Loucy (cell line): Measurements from ENCODE around the gene RPAP2.
A peak's percentile ranks its signal among the peaks of the same experiment; 100 is the strongest.

ENCODE experiments used
- H2AFZ ChIP-seq: fragments of 200-600 bp; sonication (generic); 2 replicates; pipeline ENCODE4 v1.6.0; 2016; ENCODE audit warnings: antibody characterized with exemption, mild to moderate bottlenecking, low read length, moderate library complexity
- H3F3A ChIP-seq: fragments of 200-600 bp; 2 replicates; pipeline ENCODE4 v1.6.0; 2016; ENCODE audit warnings: antibody characterized with exemption, low read depth, mild to moderate bottlenecking
- H3K27me3 ChIP-seq: fragments of 200-600 bp; sonication (generic); 2 replicates; pipeline ENCODE4 v1.6.1; 2014; ENCODE audit warnings: low read length, mild to moderate bottlenecking; ENCODE audit not compliant: insufficient read depth, poor library complexity, severe bottlenecking
- H3K36me3 ChIP-seq: fragments of 200-600 bp; sonication (generic); 2 replicates; pipeline ENCODE4 v1.6.1; 2016; ENCODE audit warnings: low read length; ENCODE audit not compliant: insufficient read depth
- H3K4me1 ChIP-seq: fragments of 200-600 bp; sonication (generic); 2 replicates; pipeline ENCODE4 v1.5.1; 2014; ENCODE audit warnings: low read length, mild to moderate bottlenecking; ENCODE audit not compliant: insufficient read depth, poor library complexity, severe bottlenecking
- H3K4me2 ChIP-seq: fragments of 200-600 bp; sonication (generic); 2 replicates; pipeline ENCODE4 v1.6.0; 2014; ENCODE audit warnings: antibody characterized with exemption, low read length, low read depth, mild to moderate bottlenecking; ENCODE audit not compliant: poor library complexity, severe bottlenecking
- H3K4me3 ChIP-seq: fragments of 200-600 bp; sonication (generic); 2 replicates; pipeline ENCODE4 v1.5.1; 2014; ENCODE audit warnings: low read length, mild to moderate bottlenecking, mixed read lengths; ENCODE audit not compliant: poor library complexity, severe bottlenecking
- H3K79me2 ChIP-seq: fragments of 200-600 bp; sonication (generic); 2 replicates; pipeline ENCODE4 v1.6.1; 2014; ENCODE audit warnings: low read length; ENCODE audit not compliant: insufficient read depth
- H3K9ac ChIP-seq: fragments of 200-600 bp; sonication (generic); 2 replicates; pipeline ENCODE4 v1.6.0; 2014; ENCODE audit warnings: mild to moderate bottlenecking, low read depth, low read length, moderate library complexity; ENCODE audit not compliant: poor library complexity, severe bottlenecking
- H3K9me2 ChIP-seq: fragments of 200-600 bp; sonication (generic); replicated peaks from 2 replicates; pipeline ENCODE4 v1.6.1; 2016; ENCODE audit warnings: low read depth, low read length, mixed read lengths
- H3K9me3 ChIP-seq: fragments of 200-600 bp; sonication (generic); 2 replicates; pipeline ENCODE4 v1.6.1; 2014; ENCODE audit warnings: mild to moderate bottlenecking, antibody characterized with exemption, low read length, low read depth; ENCODE audit not compliant: insufficient read depth
- H4K20me1 ChIP-seq: fragments of 200-600 bp; sonication (generic); 2 replicates; pipeline ENCODE4 v1.6.0; 2014; ENCODE audit warnings: antibody characterized with exemption, low read length, mild to moderate bottlenecking; ENCODE audit not compliant: insufficient read depth, poor library complexity, severe bottlenecking
- EZH2phosphoT487 ChIP-seq: fragments of 200-600 bp; IDR thresholded peaks from 2 replicates; pipeline ENCODE4 v1.6.1; 2018; ENCODE audit warnings: antibody characterized with exemption, mild to moderate bottlenecking, moderate library complexity, borderline replicate concordance
- TF ChIP-seq, protein P1 (sequence below): fragments of 200-600 bp; sonication (generic); conservative IDR thresholded peaks from 2 replicates; pipeline ENCODE4 v1.5.1; 2014; ENCODE audit warnings: mild to moderate bottlenecking, antibody characterized with exemption, low read length

The RPAP2 gene

DNA sequence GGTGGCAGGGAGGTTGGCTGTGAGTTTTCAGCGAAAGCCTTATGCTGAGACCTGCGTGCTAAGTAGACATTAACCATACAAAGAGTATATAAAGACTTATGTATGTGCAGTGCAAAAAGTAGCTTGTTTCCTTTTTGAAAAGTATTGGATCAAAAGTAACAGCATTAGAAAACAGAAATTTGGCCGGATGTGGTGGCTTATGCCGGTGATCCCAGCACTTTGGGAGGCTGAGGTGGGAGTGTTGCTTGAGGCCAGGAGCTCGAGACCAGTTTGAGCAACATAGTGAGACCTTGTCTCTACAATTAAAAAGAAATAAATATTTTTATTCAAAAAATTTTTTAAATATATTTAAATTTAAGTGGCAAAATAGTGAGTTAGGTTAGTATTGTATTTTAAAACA is 2.2 kb downstream of the RPAP2 start:
- Histone ChIP-seq H3K9me2 (no peaks in the 10 kb centered on the region), H3F3A (no peaks in the 10 kb centered on the region), H3K9ac (no peak overlapping the region), H2AFZ (no peak overlapping the region), H3K36me3 (peaks cover 11% of the 10 kb centered on the region; the same call in 1 of the 2 replicates), H3K4me2 (peak overlapping the region; percentile 92), H3K4me1 (peaks cover 42% of the 10 kb centered on the region), H3K4me3 (peak overlapping the region; percentile 91), H4K20me1 (peaks cover 22% of the 10 kb centered on the region), H3K27me3 (no peaks in the 10 kb centered on the region), H3K9me3 (no peaks in the 10 kb centered on the region), H3K79me2 (peaks cover 42% of the 10 kb centered on the region)
- TF ChIP-seq EZH2phosphoT487 = no peak
- TF ChIP-seq, protein P1, sequence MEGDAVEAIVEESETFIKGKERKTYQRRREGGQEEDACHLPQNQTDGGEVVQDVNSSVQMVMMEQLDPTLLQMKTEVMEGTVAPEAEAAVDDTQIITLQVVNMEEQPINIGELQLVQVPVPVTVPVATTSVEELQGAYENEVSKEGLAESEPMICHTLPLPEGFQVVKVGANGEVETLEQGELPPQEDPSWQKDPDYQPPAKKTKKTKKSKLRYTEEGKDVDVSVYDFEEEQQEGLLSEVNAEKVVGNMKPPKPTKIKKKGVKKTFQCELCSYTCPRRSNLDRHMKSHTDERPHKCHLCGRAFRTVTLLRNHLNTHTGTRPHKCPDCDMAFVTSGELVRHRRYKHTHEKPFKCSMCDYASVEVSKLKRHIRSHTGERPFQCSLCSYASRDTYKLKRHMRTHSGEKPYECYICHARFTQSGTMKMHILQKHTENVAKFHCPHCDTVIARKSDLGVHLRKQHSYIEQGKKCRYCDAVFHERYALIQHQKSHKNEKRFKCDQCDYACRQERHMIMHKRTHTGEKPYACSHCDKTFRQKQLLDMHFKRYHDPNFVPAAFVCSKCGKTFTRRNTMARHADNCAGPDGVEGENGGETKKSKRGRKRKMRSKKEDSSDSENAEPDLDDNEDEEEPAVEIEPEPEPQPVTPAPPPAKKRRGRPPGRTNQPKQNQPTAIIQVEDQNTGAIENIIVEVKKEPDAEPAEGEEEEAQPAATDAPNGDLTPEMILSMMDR = no peak

DNA sequence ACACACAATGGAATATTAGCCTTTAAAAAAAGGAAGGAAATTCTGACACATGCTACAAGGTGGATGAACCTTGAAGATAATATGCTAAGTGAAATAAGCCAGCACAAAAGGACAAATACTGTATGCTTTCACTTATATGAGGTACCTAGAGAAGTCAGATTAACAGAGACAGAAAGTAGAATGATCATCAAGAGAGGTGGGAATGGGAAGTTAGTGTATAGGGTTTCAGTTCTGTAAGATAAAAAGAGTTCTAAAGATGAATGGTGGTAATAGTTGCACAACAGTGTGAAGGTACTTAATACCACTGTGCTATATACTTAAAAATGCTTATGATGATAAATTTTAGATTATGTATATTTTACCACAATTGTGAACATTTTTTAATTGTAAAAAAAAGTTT is 7.2 kb downstream of the RPAP2 start:
- no peaks in the 10 kb centered on the region for H3F3A ChIP-seq
- no peaks in the 10 kb centered on the region for H3K27me3 ChIP-seq
- TF ChIP-seq, protein P1 = no peak
- TF ChIP-seq EZH2phosphoT487 = no peak
- H4K20me1 ChIP-seq = no peaks in the 10 kb centered on the region
- peaks cover 5% of the 10 kb centered on the region for H3K4me1 ChIP-seq
- H2AFZ ChIP-seq = no peak overlapping the region
- H3K36me3 ChIP-seq = peaks cover 21% of the 10 kb centered on the region; the same call in 1 of the 2 replicates
- no peak overlapping the region for H3K9ac ChIP-seq
- peaks cover 1% of the 10 kb centered on the region; the same call in 1 of the 2 replicates for H3K79me2 ChIP-seq
- no peak overlapping the region for H3K4me2 ChIP-seq
- H3K4me3 ChIP-seq = no peak overlapping the region
- H3K9me3 ChIP-seq = no peaks in the 10 kb centered on the region
- no peaks in the 10 kb centered on the region for H3K9me2 ChIP-seq

DNA sequence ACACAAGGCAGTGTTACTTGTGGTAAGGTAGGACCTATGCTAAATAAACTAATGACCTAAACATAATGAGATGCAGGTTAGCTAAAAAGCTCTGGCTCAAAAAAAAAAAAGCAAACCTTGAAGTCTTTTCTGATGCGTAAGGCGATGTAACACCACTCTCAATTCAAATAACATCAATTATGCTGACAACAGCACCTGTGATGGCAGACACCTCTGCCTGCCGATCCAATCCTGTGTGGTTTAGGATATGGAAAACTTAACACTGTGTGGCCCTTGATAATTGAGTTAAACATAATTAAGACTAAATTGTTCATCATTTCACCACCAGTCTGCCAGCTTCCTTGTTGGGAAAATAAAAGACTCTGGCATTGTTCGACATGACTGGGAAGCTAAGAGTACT is 9.1 kb downstream of the RPAP2 start:
- H3K4me1 ChIP-seq = peaks cover 5% of the 10 kb centered on the region
- H3K36me3 ChIP-seq = peaks cover 21% of the 10 kb centered on the region; the same call in 1 of the 2 replicates
- no peaks in the 10 kb centered on the region for H3F3A ChIP-seq
- no peaks in the 10 kb centered on the region for H4K20me1 ChIP-seq
- TF ChIP-seq EZH2phosphoT487 = no peak
- TF ChIP-seq, protein P1 = no peak
- no peaks in the 10 kb centered on the region for H3K27me3 ChIP-seq
- H3K9ac ChIP-seq = no peak overlapping the region
- H3K9me3 ChIP-seq = no peaks in the 10 kb centered on the region
- H3K79me2 ChIP-seq = no peaks in the 10 kb centered on the region
- H3K9me2 ChIP-seq = no peaks in the 10 kb centered on the region
- no peak overlapping the region for H3K4me2 ChIP-seq
- H2AFZ ChIP-seq = no peak overlapping the region
- H3K4me3 ChIP-seq = no peak overlapping the region
